Dendritic cell treated with granulocyte-macrophage colony-stimulating factor and Interleukin-4, amounts not matched to agents 40 ng/mL and 50 ng/mL, for 4 days (primary cell): ENCODE data around the gene ACO1.

Source experiments
- H3K27ac Mint-ChIP-seq: one replicate; pipeline ENCODE4 v1.8.0; 2022; ENCODE audit warnings: mild to moderate bottlenecking, mixed read lengths
- H3K27me3 Mint-ChIP-seq: one replicate; pipeline ENCODE4 v1.8.0; 2022; ENCODE audit warnings: mild to moderate bottlenecking, mixed read lengths
- H3K36me3 Mint-ChIP-seq: one replicate; pipeline ENCODE4 v1.8.0; 2022; ENCODE audit warnings: low read depth, mixed read lengths
- H3K4me1 Mint-ChIP-seq: one replicate; pipeline ENCODE4 v1.8.0; 2022; ENCODE audit warnings: low read depth, mixed read lengths
- H3K4me3 Mint-ChIP-seq: one replicate; pipeline ENCODE4 v1.8.0; 2022; ENCODE audit warnings: mild to moderate bottlenecking, moderate library complexity, mixed read lengths
- H3K9me3 Mint-ChIP-seq: one replicate; pipeline ENCODE4 v1.8.0; 2022; ENCODE audit warnings: mixed read lengths
- intact Hi-C: fragments of 100-400 bp; cut with micrococcal nuclease; formaldehyde crosslinking; loops from one replicate; pipeline ENCODE4 v1.15.0; 2022

ACO1 gene

GRCh38 chr9:32393911-32394310 is 9.5 kb downstream of the ACO1 start:
- H3K4me3 Mint-ChIP-seq, result no peak overlapping the region
- no peak overlapping the region for H3K27ac Mint-ChIP-seq
- intact Hi-C loops, result no loop called here
- no peaks in the 10 kb centered on the region for H3K36me3 Mint-ChIP-seq
- no peaks in the 10 kb centered on the region for H3K9me3 Mint-ChIP-seq
- H3K27me3 Mint-ChIP-seq, result no peaks in the 10 kb centered on the region
- peaks cover 14% of the 10 kb centered on the region for H3K4me1 Mint-ChIP-seq

DNA sequence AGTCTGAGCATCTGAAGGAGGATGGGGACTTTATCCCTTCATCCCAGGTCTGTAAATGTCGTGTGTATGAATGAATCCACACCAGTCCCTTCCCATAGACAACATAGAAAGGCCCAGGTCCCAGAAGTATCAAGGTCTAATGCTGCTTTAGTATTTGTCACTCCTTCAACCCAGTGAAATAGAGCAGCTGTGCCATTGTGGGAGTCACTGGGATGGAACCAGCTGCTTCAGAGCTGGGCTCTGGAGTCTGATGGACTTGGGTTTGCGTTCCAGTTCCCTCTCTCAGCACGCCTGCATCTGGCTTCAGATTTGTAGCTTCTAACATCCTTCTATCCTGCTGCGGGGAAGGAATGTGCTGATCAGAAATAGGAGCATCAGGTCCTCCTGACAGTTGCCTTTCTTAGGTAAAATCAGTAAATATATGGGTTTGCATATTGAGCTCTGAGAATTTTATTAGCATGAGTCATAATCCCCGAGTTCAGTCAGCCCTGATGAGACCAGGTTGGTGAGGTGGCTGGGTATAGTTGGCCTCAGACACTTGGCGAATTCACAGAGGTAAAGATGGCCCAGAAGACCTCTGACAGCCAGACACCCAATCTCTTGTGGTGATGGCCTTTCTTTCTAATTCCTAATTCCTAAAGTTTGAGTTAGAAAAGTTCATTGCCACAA is 10.1 kb downstream of the ACO1 start:
- intact Hi-C loops, result no loop called here
- Mint-ChIP-seq H3K4me3 (no peak overlapping the region), H3K4me1 (peaks cover 14% of the 10 kb centered on the region), H3K9me3 (no peaks in the 10 kb centered on the region), H3K36me3 (no peaks in the 10 kb centered on the region), H3K27ac (no peak overlapping the region), H3K27me3 (no peaks in the 10 kb centered on the region)

GRCh38 chr9:32395510-32396216 is 11.2 kb downstream of the ACO1 start:
- Mint-ChIP-seq H3K36me3 (no peaks in the 10 kb centered on the region), H3K4me1 (peaks cover 14% of the 10 kb centered on the region), H3K27me3 (no peaks in the 10 kb centered on the region), H3K27ac (no peak overlapping the region), H3K4me3 (no peak overlapping the region), H3K9me3 (no peaks in the 10 kb centered on the region)
- intact Hi-C loops, result no loop called here

GRCh38 chr9:32398207-32398606 is 13.8 kb downstream of the ACO1 start:
- peaks cover 14% of the 10 kb centered on the region for H3K4me1 Mint-ChIP-seq
- H3K27ac Mint-ChIP-seq, result no peak overlapping the region
- no peaks in the 10 kb centered on the region for H3K9me3 Mint-ChIP-seq
- H3K36me3 Mint-ChIP-seq, result no peaks in the 10 kb centered on the region
- no peak overlapping the region for H3K4me3 Mint-ChIP-seq
- no peaks in the 10 kb centered on the region for H3K27me3 Mint-ChIP-seq
- intact Hi-C loops, result no loop called here

DNA sequence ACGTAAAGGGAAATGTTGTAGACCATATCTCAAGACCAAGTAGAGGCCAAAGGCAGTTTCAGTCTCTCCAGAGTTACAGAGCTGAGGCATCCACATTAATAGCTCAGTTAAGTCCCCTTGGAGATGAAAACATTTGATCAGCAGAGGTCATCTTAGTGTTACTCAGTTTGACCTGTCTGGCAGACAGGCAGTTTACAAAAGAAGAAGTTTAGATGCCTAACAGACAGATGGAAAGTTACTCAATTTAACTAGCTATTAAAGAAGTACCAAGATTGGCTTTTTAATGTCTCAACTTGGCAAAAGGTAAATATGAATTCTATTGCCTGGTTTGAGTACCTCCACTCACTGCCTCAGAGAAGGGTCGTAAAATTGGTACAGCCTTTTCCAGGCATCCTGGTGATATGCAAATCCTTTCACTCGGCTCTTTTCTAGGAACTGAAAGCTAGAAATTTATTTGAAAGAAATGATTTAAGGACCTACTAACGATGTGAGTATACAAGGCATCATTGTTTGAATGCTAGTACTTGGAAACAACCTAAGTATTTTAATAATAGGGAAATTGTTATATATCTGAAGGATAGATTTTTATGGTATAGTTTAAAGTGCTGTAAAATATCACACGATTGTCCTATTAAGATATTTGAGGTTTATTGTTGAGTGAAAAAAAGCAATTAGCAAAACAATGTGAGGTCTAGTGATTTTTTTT is 14.8 kb downstream of the ACO1 start:
- Mint-ChIP-seq H3K27ac (no peak overlapping the region), H3K27me3 (no peaks in the 10 kb centered on the region), H3K36me3 (no peaks in the 10 kb centered on the region), H3K4me1 (peaks cover 23% of the 10 kb centered on the region), H3K4me3 (no peak overlapping the region), H3K9me3 (no peaks in the 10 kb centered on the region)
- intact Hi-C loops, result no loop called here

DNA sequence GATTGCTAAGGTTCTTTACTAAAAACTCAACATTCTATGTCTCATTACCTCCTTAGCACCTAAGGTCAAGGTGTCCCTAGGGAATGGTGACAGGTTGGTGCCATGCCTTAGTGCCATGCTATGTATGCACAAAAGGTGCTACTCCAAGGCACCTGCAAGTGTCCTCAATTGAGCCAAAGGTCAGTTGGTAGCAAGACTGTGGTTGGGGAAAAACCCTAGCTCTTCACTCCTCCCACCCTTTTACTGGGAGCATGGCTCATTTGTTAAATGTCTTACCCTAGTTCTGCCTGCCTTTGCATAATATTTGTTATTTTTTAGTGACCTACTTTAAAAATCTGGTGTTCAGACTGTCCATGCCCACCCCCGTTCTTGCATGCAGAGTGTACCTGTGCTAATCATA is 17.0 kb downstream of the ACO1 start:
- no peak overlapping the region for H3K4me3 Mint-ChIP-seq
- peaks cover 8% of the 10 kb centered on the region for H3K9me3 Mint-ChIP-seq
- H3K27me3 Mint-ChIP-seq, result no peaks in the 10 kb centered on the region
- intact Hi-C loops, result no loop called here
- H3K36me3 Mint-ChIP-seq, result peaks cover 12% of the 10 kb centered on the region
- peaks cover 17% of the 10 kb centered on the region for H3K4me1 Mint-ChIP-seq
- H3K27ac Mint-ChIP-seq, result no peak overlapping the region

DNA sequence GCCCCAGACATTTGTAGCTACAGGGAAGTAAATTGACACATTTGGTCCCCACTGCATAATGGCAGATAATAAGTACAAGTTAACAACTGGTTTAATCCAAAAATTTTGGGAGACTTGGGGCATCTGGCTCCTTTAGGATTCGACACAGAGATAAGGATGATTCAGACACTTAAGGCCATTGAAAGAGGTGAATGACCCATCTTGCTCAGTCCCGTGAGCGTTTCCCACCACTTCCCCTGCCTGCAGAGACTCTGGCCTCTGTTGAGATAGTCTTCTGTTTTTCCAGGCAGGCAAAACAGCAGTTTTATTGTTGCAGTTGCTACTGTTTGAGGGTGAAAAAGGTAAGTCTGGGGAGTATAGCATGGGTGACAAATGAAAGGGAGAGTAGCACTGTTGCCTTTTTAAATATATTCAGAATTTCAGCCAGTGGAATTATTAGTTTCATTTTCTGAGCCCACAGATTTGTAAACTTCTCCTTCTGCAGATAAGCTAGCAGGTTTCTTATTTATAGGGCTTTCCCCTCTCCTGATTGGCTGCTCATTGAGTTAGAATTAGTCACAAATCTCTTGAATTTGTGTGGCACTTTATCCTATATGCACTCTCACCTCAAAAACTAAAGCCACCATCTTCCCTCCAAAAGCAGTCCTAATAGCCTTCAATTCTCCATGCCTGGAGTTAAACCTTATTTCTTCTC is 19.3 kb downstream of the ACO1 start:
- Mint-ChIP-seq H3K36me3 (peaks cover 33% of the 10 kb centered on the region), H3K4me3 (no peak overlapping the region), H3K27ac (no peak overlapping the region), H3K27me3 (no peaks in the 10 kb centered on the region), H3K9me3 (peaks cover 8% of the 10 kb centered on the region), H3K4me1 (peaks cover 16% of the 10 kb centered on the region)
- intact Hi-C loops, result no loop called here

GRCh38 chr9:32404402-32404801 is 20.0 kb downstream of the ACO1 start:
- intact Hi-C loops, result no loop called here
- Mint-ChIP-seq H3K9me3 (peaks cover 8% of the 10 kb centered on the region), H3K4me3 (no peak overlapping the region), H3K4me1 (peaks cover 16% of the 10 kb centered on the region), H3K27me3 (no peaks in the 10 kb centered on the region), H3K27ac (no peak overlapping the region), H3K36me3 (peaks cover 40% of the 10 kb centered on the region)

GRCh38 chr9:32404856-32405255 is 20.4 kb downstream of the ACO1 start:
- Mint-ChIP-seq H3K4me3 (no peak overlapping the region), H3K27me3 (no peaks in the 10 kb centered on the region), H3K27ac (no peak overlapping the region), H3K9me3 (peaks cover 8% of the 10 kb centered on the region), H3K36me3 (peaks cover 43% of the 10 kb centered on the region), H3K4me1 (peaks cover 16% of the 10 kb centered on the region)
- intact Hi-C loops, result no loop called here

DNA sequence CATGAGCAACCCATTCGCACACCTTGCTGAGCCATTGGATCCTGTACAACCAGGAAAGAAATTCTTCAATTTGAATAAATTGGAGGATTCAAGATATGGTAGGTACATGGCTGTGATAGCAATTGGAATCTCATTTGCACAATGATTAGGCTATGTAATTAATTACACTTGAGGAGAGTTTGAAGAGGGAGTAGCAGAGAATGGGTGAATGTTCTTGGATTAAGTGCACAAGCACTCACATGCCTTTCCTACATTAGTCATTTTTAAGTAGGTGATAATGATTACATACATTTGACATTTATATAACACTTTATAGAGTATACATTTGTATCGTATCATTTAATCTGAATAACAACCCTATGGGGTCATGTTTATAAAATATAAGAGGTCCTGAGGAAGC is 21.1 kb downstream of the ACO1 start:
- Mint-ChIP-seq H3K4me1 (peaks cover 16% of the 10 kb centered on the region), H3K9me3 (peaks cover 8% of the 10 kb centered on the region), H3K36me3 (peaks cover 48% of the 10 kb centered on the region), H3K4me3 (no peak overlapping the region), H3K27ac (no peak overlapping the region), H3K27me3 (no peaks in the 10 kb centered on the region)
- intact Hi-C loops, result no loop called here

DNA sequence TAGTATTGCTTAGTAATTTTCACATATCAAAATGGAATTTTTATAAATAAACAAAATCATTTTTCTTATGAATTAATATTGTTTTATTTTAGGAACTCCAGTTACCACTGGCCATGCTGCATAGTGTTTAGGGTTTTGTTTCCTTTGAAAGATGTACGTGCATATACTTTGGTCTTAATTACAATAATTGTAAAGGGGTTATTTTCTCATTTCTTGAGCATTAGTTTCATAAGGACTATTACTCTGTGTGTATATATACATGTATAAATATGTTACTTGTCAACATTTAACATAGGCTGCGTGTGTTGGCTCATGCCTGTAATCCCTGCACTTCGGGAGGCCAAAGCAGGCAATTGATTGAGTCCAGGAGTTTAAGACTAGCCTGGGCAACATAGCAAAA is 21.6 kb downstream of the ACO1 start:
- Mint-ChIP-seq H3K9me3 (peaks cover 8% of the 10 kb centered on the region), H3K4me3 (no peak overlapping the region), H3K27ac (no peak overlapping the region), H3K36me3 (peaks cover 53% of the 10 kb centered on the region), H3K27me3 (no peaks in the 10 kb centered on the region), H3K4me1 (peaks cover 16% of the 10 kb centered on the region)
- intact Hi-C loops, result no loop called here

- intact Hi-C loops, result no loop called here
- no peaks in the 10 kb centered on the region for H3K4me1 Mint-ChIP-seq
- H3K4me3 Mint-ChIP-seq, result no peak overlapping the region
- H3K27me3 Mint-ChIP-seq, result no peaks in the 10 kb centered on the region
- H3K27ac Mint-ChIP-seq, result no peak overlapping the region
- H3K9me3 Mint-ChIP-seq, result no peaks in the 10 kb centered on the region
- H3K36me3 Mint-ChIP-seq, result peaks cover 56% of the 10 kb centered on the region
Measured at GRCh38 chr9:32411753-32412152, 27.3 kb downstream of the ACO1 start.

DNA sequence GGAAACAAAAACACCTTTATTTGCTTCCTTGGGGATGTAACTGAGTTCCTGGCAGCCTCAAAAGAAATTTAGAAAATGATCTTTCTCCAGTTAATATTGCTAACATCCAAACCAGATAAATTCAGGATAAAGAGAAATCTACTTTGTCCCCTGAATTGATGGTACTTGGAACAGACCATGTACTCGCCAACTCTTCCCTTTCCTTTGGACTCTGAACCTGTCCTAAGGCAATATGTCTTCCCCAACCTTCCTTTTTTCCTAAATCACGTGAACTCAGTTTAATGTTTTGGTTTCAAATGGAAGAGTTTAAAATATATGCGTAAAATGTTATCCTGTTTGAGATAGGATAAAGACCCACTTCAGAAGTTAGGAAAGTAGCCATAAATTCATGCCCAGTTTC is 28.0 kb downstream of the ACO1 start:
- Mint-ChIP-seq H3K4me3 (no peak overlapping the region), H3K27ac (no peak overlapping the region), H3K27me3 (no peaks in the 10 kb centered on the region), H3K4me1 (no peaks in the 10 kb centered on the region), H3K9me3 (no peaks in the 10 kb centered on the region), H3K36me3 (peaks cover 50% of the 10 kb centered on the region)
- intact Hi-C loops, result no loop called here

- Mint-ChIP-seq H3K4me3 (no peak overlapping the region), H3K36me3 (peaks cover 47% of the 10 kb centered on the region), H3K27ac (no peak overlapping the region), H3K4me1 (no peaks in the 10 kb centered on the region), H3K9me3 (no peaks in the 10 kb centered on the region), H3K27me3 (no peaks in the 10 kb centered on the region)
- intact Hi-C loops, result no loop called here
Measured at GRCh38 chr9:32413424-32413823, 29.0 kb downstream of the ACO1 start.
